ENCODE results near the gene FDXR.

FDXR gene

GRCh38 chr17:74898376-74898946 lies 25.7 kb upstream of the FDXR start:
- DNase-seq (ENCODE audit: low spot score) = no peak

- no peak for DNase-seq (ENCODE audit: low spot score)
Observed at GRCh38 chr17:74893936-74894671, 21.3 kb upstream of the FDXR start.

DNA sequence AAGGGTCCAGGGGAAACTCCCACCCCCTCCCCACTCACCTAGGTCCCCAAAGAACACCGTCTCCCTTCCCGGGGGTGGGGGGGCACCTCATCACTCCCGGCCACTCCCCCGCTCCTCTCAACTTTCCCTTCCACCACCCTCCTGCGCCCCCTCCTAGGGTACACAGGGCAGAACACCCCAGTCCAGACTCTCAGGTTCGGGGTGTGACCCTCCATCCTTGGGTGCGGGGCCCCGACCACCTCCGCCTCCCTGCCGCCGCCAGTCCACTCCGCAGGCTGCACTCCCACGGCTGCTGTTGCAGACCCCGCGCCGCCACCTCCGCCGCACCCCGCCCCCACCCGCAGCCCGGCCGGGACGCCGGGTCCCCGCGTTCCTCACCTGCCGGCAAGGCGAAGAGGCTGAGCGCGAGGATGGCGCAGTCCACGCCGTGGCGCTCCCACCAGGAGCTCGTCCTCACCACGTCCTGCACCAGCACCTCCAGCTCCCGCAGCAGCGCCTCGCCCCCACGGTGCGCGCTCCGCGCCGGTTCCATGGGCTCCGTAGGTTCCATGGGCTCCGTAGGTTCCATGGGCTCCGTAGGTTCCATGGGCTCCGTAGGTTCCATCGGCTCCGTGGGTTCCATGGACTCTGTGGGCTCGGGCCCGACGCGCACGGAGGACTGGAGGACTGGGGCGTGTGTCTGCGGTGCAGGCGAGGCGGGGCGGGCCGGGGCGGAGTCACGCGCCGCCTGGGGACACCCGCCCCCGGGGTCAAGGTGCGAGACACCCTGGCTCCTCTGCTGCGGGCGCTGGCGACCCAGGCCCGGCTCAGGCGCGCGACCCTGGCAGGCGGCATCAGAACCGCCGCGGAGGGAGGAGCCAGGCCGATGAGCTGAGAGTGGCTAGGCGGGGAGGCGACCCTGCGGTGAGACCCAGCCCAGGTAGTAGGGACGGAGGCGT lies 20.4 kb upstream of the FDXR start, which contains the start of gene FADS6:
FADS6 (minus strand) TSS at position 660 of the 938 bp plus-strand sequence; CDS start at position 622, 38 bp downstream.
- DNase-seq (ENCODE audit: low spot score) = no peak

DNA sequence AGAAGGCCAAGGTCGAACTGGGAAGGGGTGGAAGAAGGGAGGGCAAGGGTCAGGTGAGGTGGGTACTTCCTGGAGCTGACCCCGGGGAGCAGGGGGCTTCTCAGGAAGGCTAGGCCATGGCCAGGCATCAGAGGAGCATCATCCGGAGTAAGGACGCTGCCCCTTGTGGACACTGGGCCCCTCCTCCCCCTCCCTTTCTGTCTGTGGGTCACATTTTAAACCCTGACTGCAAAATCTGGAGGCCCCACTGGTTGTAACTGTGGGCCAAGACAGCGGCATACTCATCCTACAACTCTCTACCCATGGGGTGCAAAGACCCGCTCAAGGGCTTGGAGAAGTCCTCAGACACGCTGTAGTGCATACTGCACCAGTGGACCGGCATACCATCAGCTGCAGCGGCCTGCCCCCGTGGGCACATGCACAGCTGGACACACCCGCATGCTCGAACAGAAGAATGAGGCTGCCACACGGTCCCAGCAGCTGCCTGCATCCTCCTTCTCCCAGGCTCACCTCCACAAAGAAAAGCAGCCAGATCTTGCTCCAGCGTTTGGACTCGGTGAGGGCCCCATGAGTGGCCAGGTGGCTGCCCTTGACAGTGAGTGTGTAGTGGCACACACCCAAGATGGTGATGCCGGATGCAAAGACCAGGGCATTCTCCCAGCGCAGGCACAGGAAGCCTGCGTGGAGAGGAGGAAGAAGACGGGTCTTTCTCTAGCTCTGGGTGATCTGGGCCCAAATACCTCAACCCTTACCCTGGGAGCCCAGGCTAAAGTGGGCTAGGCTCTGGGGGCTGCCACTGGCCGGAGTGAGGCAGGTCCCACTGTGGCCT lies 19.4 kb upstream of the FDXR start:
- DNase-seq (ENCODE audit: low spot score) = no peak

- no peak for DNase-seq (ENCODE audit: low spot score)
Observed at GRCh38 chr17:74890554-74890953, 17.8 kb upstream of the FDXR start.

GRCh38 chr17:74888469-74888868 lies 15.7 kb upstream of the FDXR start:
- no peak for DNase-seq (ENCODE audit: low spot score)

- DNase-seq (ENCODE audit: low spot score) = no peak
Observed at GRCh38 chr17:74883241-74883745, 10.5 kb upstream of the FDXR start.

DNA sequence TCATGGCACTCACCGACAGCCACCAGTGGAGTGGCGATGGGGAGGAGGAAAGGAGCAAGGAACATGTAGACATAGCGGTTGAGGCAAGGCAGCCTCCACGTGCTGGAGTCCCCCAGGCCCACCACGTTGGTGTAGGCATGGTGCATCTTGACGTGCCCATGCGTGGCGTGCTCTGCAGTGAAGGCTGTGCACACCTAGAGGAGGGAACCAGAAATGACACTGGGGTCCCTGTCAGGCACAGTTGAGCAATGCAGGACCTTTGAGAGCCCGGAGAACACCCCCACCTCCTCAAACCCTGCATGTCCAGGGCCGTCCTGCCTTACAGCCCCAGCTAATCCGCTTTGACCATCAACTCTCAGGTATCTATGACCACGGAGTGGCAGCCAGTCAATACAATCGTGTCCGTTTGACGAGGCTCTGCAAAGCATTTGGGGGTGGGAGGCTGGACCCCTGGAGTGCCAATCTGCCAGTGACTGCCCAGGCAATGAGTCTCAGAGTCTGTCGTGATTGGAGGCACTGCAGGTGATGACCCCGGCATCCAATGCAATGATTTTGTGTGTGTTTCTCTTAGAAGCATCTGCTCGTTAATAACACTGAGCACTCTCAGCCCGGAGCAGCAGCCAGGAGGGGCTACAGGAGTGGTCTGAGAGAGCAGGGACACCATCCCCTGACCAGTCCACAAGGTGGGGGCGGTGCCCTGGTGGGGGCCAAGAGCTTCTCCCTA lies 9.9 kb upstream of the FDXR start:
- no peak for DNase-seq (ENCODE audit: low spot score)

- DNase-seq (ENCODE audit: low spot score) = no peak
Observed at GRCh38 chr17:74881073-74881472, 8.3 kb upstream of the FDXR start.

DNA sequence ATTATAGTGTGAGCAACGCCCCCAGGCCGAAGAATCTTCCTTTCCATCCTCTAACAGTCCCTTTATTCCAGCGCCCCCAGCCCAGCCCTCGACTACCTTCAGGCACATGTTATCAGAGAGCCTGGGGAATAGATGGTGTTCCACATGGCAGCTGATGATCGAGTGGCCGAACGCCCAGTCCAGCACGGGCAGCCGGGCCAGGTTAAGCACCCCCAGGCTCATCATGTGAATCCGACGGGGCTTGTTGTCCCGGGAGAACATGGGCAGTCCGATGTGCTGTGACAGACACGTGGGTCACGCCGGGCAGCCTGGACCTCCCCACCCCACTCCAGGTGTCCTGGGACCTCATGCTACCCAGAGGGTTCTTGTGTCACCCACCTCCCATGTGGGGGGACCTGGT lies 6.5 kb upstream of the FDXR start:
- DNase-seq (ENCODE audit: low spot score) = no peak

GRCh38 chr17:74878658-74879057 lies 5.9 kb upstream of the FDXR start:
- DNase-seq (ENCODE audit: low spot score) = no peak

DNA sequence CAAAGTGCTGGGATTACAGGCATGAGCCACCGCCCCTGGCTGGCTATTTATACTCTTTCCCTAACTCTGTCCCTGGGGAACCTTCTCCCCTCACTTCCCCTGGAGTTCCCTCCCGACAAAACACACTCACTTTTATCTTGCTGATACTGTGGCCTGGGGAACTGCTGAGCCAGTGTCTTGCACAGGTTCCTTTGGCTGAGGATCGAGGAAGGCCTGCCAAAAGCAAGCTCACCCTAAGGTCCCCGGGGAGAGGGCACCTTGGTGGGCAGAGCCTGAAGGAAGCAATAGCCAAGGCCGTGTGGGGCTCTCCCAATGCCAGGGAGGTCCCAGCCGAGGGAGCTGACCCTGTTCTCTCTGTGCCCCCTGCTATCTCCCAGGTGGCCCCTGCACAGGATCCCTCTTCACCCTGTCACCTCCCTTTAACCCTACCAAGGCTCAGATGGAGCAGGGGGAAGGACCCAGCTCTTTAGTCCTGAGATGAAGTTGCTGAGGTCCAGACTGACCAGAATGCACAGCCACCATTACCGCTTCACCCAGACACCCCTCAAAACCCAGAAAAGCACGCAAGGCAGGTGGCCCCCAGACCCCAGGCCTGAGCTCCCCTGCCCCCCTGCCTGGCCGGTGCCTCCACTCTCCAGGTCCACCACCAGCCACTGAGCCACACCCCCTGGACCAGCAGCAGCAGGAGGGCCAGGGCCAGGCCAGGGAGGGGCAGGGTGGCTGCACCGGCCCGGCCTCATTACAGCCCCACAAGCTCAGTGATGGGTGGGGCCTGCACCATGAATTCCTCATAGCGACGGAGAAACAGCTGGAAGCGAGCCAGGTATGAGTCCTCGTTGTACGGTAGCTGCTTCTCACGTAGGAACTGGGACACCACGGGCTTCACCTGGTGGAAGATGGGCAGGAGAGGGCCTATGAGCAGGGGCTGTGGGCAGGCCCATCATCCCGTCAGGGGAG lies 5.1 kb upstream of the FDXR start:
- DNase-seq (ENCODE audit: low spot score) = no peak

GRCh38 chr17:74875977-74876593 lies 3.3 kb upstream of the FDXR start:
- DNase-seq (ENCODE audit: low spot score) = no peak

DNA sequence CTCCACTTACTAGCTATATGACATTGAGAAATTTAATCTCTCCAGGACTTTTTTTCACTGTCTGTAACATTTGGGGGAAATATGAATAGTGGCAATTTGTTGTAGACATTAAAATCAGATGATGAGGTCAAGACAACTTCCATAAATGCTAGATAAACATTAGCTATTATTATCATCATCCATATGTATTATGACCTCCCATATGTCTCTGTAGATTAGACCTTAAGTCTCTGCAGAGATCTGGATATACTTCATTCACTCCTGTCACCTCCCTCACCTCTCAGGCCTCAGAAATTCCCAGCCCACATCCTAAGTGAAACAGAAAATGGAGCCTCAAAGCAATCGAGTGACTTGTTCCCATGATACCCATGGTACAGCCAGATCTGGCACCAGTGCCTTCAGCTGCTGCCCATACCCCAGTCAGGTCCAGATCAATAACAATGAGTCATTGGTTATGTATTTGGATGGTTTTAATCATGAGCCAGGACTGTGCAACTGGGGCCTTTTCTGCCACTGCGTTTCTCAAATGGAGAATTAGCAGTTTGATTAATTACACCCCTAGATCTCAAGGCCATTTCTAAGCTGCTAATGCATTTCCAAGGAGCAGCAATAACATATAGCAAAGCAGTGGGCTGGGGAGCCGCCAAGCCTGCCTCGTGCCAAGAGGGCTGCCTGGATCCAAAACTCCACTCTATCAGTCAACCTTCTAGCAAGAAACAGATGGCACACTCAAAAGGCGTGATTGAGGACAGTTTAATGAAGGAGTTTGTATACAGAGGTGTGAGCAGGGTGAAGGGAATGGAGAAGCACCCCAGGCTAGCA lies 2.6 kb upstream of the FDXR start:
- no peak for DNase-seq (ENCODE audit: low spot score)

DNA sequence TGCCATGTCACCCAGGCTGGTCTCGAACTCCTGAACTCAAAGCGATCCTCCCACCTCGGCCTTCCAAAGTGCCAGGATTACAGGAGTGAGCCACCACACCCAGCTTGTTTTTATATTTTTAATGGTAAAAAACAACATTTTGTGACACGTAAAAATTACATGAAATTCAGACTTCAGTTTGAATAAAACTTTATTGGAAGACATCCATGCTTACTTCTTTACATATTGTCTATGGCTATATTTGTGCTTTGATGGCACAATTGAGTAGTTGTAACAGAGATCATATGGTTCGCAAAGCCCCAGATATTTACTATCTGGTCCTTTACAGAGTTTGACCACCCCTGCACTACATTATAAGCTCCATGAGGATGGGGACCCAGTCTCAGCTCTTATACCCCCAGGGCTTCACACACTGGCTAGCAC lies 1.8 kb upstream of the FDXR start:
- DNase-seq (ENCODE audit: low spot score) = no peak

- peak; percentile 24 for DNase-seq (ENCODE audit: low spot score)
Observed at GRCh38 chr17:74873874-74874614, 1.2 kb upstream of the FDXR start.

- peak; percentile 100 for DNase-seq (ENCODE audit: low spot score)
Observed at GRCh38 chr17:74873037-74873873, 461 bp upstream of the FDXR start.
